Stomach smooth muscle (tissue), 2 donors: ENCODE results near the gene CSHL1.
"Not testable (repeated sequence)": the region's sequence is repeated elsewhere in the genome, so short reads cannot be mapped to it uniquely, and the experiment has no call there.

ENCODE experiments used
- H3K27ac ChIP-seq: one replicate; pipeline ENCODE4 v1.7.0; 2013; ENCODE audit warnings: mild to moderate bottlenecking, low read length, inconsistent platforms
- H3K27me3 ChIP-seq, 2 donors: one replicate each; pipeline ENCODE4 v1.7.0; 2013; ENCODE audit warnings: low read length in 2 of 2; ENCODE audit not compliant: insufficient read depth in 2 of 2, control insufficient read depth in 1 of 2
- H3K36me3 ChIP-seq, 2 donors: one replicate each; pipeline ENCODE4 v1.7.0; 2013; ENCODE audit warnings: low read length in 2 of 2; ENCODE audit not compliant: control insufficient read depth in 2 of 2, insufficient read depth in 2 of 2
- H3K4me1 ChIP-seq: one replicate; pipeline ENCODE4 v1.7.0; 2013; ENCODE audit warnings: low read length; ENCODE audit not compliant: control insufficient read depth, insufficient read depth
- H3K4me3 ChIP-seq, 2 donors: one replicate each; pipeline ENCODE4 v1.7.0; 2013; ENCODE audit warnings: low read length in 2 of 2
- H3K9ac ChIP-seq, 2 donors: one replicate each; pipeline ENCODE4 v1.7.0; 2013; ENCODE audit warnings: low read length in 2 of 2, mild to moderate bottlenecking in 1 of 2
- H3K9me3 ChIP-seq, 2 donors: one replicate each; pipeline ENCODE4 v1.7.0; 2013; ENCODE audit warnings: low read length in 2 of 2; ENCODE audit not compliant: control insufficient read depth in 2 of 2
- donor health status: healthy.
- donor health status: Pancreatic carcinoma.

Gene CSHL1

DNA sequence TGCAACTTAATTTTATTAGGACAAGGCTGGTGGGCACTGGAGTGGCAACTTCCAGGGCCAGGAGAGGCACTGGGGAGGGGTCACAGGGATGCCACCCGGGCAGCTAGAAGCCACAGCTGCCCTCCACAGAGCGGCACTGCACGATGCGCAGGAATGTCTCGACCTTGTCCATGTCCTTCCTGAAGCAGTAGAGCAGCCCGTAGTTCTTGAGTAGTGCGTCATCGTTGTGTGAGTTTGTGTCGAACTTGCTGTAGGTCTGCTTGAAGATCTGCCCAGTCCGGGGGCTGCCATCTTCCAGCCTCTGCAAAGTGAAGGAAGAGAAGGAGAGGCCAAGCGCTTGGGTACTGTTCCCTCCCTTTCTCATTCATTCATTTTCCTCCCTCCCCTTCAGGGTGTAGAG is 6.1 kb upstream of the CSHL1 start:
- H3K4me1 ChIP-seq, H3K4me3 ChIP-seq, H3K27ac ChIP-seq, H3K9ac ChIP-seq, H3K9me3 ChIP-seq, H3K36me3 ChIP-seq, H3K27me3 ChIP-seq: not testable (repeated sequence)

DNA sequence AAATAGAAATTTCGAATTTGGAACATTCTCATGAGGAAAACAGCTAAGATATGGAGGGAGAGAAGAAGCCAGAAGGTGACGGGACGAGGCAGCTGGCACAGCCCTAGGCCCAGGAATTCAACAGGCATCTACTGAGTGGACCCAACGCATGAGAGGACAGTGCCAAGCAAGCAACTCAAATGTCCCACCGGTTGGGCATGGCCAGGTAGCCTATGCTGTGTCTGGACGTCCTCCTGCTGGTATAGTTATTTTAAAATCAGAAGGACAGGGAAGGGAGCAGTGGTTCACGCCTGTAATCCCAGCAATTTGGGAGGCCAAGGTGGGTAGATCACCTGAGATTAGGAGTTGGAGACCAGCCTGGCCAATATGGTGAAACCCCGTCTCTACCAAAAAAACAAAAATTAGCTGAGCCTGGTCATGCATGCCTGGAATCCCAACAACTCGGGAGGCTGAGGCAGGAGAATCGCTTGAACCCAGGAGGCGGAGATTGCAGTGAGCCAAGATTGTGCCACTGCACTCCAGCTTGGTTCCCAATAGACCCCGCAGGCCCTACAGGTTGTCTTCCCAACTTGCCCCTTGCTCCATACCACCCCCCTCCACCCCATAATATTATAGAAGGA is 5.6 kb upstream of the CSHL1 start:
- peaks cover 2 to 3% of the 10 kb centered on the region in 2 donors for H3K27me3 ChIP-seq
- no peaks in the 10 kb centered on the region for H3K9me3 ChIP-seq
- H3K27ac ChIP-seq = no peak overlapping the region
- no peaks in the 10 kb centered on the region for H3K36me3 ChIP-seq
- peak overlapping the region in 1 of 2 donors; percentile 55 for H3K9ac ChIP-seq
- H3K4me1 ChIP-seq = no peaks in the 10 kb centered on the region
- H3K4me3 ChIP-seq = no peak overlapping the region

GRCh38 chr17:63915753-63916152 is 4.7 kb upstream of the CSHL1 start:
- not testable (repeated sequence) for H3K27ac ChIP-seq, H3K9me3 ChIP-seq, H3K27me3 ChIP-seq, H3K36me3 ChIP-seq, H3K4me1 ChIP-seq, H3K4me3 ChIP-seq, H3K9ac ChIP-seq

- Histone ChIP-seq H3K27ac (no peak overlapping the region), H3K9me3 (no peaks in the 10 kb centered on the region), H3K36me3 (no peaks in the 10 kb centered on the region), H3K4me3 (no peak overlapping the region), H3K9ac (no peak overlapping the region), H3K27me3 (peaks cover 6 to 7% of the 10 kb centered on the region in 2 donors), H3K4me1 (no peaks in the 10 kb centered on the region)
Observed at GRCh38 chr17:63914471-63914870, 3.4 kb upstream of the CSHL1 start.

DNA sequence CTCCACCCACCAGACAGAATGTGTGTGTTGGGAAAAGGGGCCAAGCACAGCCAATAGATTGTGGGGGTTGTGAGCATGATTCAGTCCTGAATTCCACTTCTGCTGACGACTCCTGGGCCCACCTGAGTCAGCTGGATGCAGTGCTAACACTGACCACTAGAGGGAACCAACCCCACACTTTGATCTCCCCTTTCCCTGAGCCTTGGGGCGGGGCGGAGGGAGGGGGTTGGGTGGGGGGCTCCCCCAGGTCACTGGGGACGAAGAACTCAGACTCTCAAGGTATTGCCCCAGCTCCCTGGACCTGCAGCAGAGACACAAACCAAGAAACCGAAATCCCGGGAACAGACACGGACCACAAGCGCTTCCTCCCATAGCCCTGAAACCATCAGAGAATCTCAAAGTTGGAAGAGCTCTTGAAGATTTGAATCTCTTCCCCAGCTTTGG is 621 bp upstream of the CSHL1 start:
- Histone ChIP-seq H3K27ac (no peak overlapping the region), H3K4me3 (no peak overlapping the region), H3K36me3 (no peaks in the 10 kb centered on the region), H3K9ac (no peak overlapping the region), H3K27me3 (peaks cover 4% of the 10 kb centered on the region in 2 donors), H3K9me3 (no peaks in the 10 kb centered on the region), H3K4me1 (no peaks in the 10 kb centered on the region)

GRCh38 chr17:63910096-63910495 is 962 bp downstream of the CSHL1 start:
- Histone ChIP-seq H3K9me3 (no peaks in the 10 kb centered on the region), H3K4me1 (no peaks in the 10 kb centered on the region), H3K27ac (no peak overlapping the region), H3K27me3 (peaks cover 4% of the 10 kb centered on the region in 2 donors), H3K4me3 (no peak overlapping the region), H3K36me3 (no peaks in the 10 kb centered on the region), H3K9ac (no peak overlapping the region)

GRCh38 chr17:63909586-63909985 is 1.5 kb downstream of the CSHL1 start:
- H3K4me3 ChIP-seq, H3K4me1 ChIP-seq, H3K9me3 ChIP-seq, H3K9ac ChIP-seq, H3K27me3 ChIP-seq, H3K27ac ChIP-seq, H3K36me3 ChIP-seq: not testable (repeated sequence)

DNA sequence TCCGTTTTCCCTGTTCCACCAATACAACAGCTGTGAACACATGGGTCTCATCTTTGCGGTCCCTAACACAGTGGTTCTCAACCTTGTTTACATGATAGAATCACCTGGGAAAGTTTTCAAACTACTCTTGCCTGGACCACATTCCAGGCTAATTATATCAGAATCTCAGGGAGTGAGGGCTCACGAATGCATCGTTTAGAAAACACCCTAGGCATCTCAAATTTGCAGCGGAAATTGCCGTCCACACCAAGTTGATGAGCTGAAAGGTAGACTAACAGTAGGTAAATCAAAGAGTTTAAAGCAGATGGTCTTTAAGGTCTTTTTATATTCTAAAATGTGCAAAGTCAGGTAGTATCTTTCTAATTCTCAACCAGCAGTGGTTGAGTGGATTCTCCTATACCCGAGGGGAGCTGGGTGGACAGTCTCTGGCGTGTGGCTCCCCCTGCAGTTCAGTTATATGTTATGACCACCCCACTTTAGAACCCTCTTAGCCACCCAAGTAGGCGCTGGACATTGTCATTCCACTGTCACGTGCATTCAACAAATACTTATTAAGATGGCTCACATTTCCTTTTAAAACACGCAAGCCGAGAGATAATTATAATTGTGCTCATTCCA is 3.8 kb downstream of the CSHL1 start:
- not testable (repeated sequence) for H3K9ac ChIP-seq, H3K36me3 ChIP-seq, H3K4me3 ChIP-seq, H3K4me1 ChIP-seq, H3K27me3 ChIP-seq, H3K27ac ChIP-seq, H3K9me3 ChIP-seq

- H3K4me3 ChIP-seq, H3K27me3 ChIP-seq, H3K9me3 ChIP-seq, H3K9ac ChIP-seq, H3K36me3 ChIP-seq, H3K4me1 ChIP-seq, H3K27ac ChIP-seq: not testable (repeated sequence)
Observed at GRCh38 chr17:63904796-63905195, 6.3 kb downstream of the CSHL1 start.

- H3K4me1 ChIP-seq, H3K9me3 ChIP-seq, H3K27ac ChIP-seq, H3K36me3 ChIP-seq, H3K4me3 ChIP-seq, H3K27me3 ChIP-seq, H3K9ac ChIP-seq: not testable (repeated sequence)
Observed at GRCh38 chr17:63903787-63904201, 7.3 kb downstream of the CSHL1 start.

- not testable (repeated sequence) for H3K27me3 ChIP-seq, H3K4me3 ChIP-seq, H3K36me3 ChIP-seq, H3K4me1 ChIP-seq, H3K27ac ChIP-seq, H3K9me3 ChIP-seq, H3K9ac ChIP-seq
Observed at GRCh38 chr17:63901971-63902370, 9.1 kb downstream of the CSHL1 start.
